ENCODE results near the gene ENAH.
"Not testable (repeated sequence)": the region's sequence is repeated elsewhere in the genome, so short reads cannot be mapped to it uniquely, and the experiment has no call there.

ENAH gene

GRCh38 chr1:225493591-225494246, 159.2 kb downstream of the ENAH start:
- no peak for DNase-seq (ENCODE audit: low read depth)

DNA sequence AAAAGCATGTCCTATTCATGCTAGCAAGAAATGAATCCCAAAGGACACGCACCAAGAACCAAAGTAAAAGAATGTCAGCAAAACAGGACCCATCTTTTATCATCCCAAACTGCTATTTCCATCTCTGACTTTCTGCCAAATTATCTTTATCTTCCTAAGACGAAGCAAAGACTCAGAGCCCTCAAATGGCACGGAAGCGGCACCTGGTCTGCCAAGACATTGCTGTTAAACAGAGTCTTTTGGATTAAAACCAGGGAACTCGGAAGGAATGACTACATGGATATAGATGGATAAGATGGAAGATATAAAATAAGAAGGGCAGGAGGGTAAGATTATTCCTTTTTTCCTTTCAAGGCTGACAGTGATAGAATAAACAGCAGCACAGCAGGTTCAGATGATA, 164.2 kb downstream of the ENAH start:
- DNase-seq (ENCODE audit: low read depth), result no peak

- no peak for DNase-seq (ENCODE audit: low read depth)
These were observed 166.1 kb downstream of the ENAH start for GRCh38 chr1:225486856-225487255.

GRCh38 chr1:225485991-225486530, 166.9 kb downstream of the ENAH start:
- no peak for DNase-seq (ENCODE audit: low read depth)

- no peak for DNase-seq (ENCODE audit: low read depth)
These were observed 167.7 kb downstream of the ENAH start for GRCh38 chr1:225485226-225485625.

GRCh38 chr1:225484657-225485214, 168.2 kb downstream of the ENAH start:
- DNase-seq (ENCODE audit: low read depth), result no peak

DNA sequence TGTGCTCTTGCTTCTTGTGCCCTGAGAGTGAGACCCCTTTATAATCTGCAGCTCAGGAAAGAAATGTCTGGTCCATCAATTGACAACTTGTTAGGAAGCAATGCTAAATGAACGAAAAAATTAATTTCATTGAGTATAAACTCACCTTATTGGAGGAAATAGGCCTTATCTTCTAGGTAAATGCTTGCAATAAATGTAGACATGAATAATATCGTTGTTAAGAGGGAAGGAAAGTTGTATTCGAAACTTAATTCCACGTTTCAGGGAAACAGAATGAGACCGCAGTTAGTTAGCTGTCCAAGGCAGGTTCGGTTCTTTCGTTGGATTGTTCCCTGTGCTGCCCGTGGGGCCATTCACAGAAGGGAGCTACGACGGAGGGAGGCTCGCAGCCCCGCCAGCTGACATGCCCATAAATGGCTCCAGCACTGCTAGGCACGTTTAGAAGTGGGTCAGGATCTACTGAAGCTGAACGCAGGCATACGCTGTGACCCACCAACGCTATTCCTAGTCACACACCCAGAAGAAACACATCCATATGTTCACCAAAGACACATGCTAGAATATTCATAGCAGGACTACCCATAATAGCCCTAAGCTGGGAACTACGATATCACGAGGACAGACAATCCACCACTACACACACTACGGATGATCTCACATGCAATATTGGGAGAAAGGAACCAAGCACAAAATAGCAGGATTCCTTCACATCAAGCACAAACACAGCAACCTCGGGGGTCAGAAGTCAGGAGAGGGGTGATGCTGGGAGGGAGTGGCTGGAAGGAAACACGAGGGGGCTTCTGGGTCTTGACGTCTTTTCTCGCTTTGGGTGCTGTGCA, 168.9 kb downstream of the ENAH start:
- DNase-seq (ENCODE audit: low read depth), result no peak

DNA sequence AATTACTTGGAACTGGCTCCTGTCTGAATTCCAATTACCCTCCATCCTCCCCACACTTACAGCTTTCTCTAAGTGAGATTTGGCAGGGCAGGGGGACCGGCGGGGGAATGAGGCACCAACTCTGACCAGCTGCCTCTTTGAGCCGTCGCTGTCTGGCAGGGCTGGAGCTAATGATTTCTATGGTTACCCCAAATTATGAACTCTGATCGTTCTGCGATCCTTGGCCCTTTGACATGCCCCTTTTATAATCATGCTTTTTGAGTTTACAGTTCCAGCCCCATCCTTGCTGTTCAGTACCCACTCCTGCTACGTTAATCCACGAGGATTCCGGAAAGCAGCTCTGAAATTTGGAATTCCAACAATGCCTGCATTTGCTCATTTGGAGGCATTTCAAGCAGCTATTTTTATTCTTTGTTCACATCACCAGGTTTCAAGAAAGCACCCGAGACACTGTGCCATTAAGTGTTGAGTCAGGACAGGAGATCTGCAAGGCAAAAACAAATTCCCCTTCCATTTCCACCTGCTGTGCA, 170.4 kb downstream of the ENAH start:
- DNase-seq (ENCODE audit: low read depth), result no peak

GRCh38 chr1:225481738-225482137, 171.2 kb downstream of the ENAH start:
- DNase-seq (ENCODE audit: low read depth), result no peak

DNA sequence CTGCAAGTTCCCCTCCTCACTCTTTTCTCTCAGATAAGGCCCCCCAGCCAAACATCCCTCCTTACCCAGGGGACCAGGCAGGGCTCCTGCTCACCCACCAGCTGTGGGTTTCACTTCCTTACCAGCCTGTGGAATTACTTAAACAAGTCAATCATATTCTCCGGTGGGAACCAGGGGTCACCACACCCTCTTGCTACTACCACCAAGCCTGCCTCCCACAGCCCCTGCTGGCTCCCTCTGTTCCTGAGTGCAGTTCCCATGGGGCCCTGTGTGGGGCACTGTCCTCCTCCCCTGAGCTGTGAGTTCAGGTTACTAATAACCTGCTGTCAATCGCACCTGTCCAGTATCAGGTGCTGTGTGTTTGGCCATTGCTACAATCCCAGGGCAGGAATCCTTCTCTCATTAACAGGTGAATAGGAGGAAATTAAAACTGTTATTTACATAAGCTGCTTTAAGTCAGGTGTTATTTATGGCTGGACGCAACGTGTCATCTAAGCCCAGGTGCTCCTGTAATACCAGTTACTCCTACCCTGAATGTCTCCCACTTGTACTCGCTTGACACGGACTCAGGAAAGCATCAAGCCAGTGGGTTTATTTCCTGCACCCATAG, 172.0 kb downstream of the ENAH start:
- DNase-seq (ENCODE audit: low read depth), result peak; percentile 46

DNA sequence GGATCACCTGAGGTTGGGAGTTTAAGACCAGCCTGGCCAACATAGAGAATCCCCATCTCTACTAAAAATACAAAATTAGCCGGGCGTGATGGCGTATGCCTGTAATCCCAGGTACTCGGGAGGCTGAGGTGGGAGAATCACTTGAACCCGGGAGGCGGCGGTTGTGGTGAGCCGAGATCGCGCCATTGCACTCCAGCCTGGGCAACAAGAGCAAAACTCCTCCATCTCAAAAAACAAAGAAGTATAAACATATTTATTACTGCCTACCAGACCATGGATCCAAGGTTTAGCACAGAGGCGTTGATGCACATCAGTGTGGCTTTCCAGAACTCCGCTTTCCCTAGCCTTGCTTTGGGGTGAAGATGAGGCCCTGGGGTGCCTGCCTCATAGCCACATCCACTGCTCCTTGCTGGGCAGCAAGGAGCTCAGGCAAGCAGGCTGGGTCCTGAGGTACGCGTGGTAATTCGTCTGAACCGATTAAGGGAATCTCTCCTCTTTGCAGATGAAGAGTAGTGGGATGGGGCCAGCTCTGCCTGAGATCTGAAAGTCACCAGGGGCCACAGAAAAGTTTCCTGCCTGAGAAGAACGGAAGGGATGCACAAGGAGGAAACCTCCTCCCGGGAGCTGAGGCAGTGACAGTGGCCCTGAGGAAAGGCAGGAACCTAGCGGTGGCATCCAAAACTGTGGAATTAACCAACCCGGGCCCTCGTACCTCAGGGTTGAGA, 172.8 kb downstream of the ENAH start:
- no peak for DNase-seq (ENCODE audit: low read depth)

GRCh38 chr1:225479341-225479740, 173.6 kb downstream of the ENAH start:
- no peak for DNase-seq (ENCODE audit: low read depth)

- DNase-seq (ENCODE audit: low read depth), result no peak
These were observed 175.5 kb downstream of the ENAH start for GRCh38 chr1:225477296-225477911.

DNA sequence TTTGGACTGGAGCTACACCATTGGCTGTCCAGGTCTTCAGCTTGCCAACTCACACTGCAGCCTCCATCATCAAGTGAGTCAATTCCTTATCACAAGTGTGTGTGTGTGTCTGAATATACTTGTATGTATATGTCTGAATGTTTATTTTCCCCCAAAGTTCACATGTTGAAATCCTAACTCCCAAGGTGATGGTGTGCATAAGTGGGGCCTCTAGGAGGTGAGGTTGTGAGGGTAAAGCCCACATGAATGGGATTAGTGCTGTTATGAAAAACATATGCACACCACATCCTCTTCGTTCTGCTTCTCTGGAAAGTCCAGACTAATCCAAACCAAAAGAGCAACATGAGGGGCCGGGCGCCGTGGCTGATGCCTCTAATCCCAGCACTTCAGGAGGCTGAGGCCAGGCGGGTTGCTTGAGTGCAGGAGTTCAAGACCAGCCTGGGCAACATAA, 176.4 kb downstream of the ENAH start:
- no peak for DNase-seq (ENCODE audit: low read depth)

- no peak for DNase-seq (ENCODE audit: low read depth)
These were observed 176.8 kb downstream of the ENAH start for GRCh38 chr1:225476100-225476511.

DNA sequence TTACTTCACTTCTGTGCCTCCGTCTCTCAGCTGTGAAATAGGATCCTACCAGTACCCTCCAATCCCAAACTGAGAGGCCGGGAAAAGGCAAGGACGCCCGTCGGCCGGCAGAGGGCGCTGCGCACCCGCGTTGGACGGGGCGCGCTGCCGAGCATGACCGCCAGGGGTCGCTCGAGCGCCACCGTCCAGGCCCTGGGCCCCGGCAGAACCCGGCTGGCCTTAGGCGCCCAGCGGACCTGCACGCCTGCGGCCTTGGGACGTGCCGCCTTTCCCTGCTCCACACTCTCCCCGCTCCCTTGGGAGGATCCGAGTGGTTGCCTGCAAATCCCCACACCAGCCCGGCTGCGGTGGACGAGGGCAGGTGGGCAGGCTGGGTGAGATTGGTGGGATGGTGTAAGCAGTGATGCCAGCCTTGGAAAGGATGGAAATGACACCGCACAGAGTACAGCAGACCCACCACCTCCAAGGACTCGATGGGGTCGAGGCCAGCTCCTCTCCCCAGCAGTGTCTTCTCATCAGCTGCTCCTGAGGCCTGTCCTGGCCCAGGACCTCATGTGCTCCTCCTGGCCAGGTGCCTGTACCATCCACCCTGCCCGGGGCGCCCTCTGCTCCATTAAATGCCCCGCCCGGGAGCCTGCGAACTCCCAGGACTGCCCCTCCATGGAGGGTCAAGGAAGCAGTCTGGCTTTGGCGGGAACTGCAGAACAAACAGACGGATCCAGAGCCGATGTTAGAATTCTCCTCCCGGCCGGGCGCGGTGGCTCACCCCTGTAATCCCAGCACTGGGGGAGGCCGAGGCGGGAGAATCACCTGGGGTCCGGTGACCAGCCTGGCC, 177.7 kb downstream of the ENAH start:
- peak; percentile 68 for DNase-seq (ENCODE audit: low read depth)

GRCh38 chr1:225474439-225474985, 178.4 kb downstream of the ENAH start:
- DNase-seq (ENCODE audit: low read depth), result no peak

DNA sequence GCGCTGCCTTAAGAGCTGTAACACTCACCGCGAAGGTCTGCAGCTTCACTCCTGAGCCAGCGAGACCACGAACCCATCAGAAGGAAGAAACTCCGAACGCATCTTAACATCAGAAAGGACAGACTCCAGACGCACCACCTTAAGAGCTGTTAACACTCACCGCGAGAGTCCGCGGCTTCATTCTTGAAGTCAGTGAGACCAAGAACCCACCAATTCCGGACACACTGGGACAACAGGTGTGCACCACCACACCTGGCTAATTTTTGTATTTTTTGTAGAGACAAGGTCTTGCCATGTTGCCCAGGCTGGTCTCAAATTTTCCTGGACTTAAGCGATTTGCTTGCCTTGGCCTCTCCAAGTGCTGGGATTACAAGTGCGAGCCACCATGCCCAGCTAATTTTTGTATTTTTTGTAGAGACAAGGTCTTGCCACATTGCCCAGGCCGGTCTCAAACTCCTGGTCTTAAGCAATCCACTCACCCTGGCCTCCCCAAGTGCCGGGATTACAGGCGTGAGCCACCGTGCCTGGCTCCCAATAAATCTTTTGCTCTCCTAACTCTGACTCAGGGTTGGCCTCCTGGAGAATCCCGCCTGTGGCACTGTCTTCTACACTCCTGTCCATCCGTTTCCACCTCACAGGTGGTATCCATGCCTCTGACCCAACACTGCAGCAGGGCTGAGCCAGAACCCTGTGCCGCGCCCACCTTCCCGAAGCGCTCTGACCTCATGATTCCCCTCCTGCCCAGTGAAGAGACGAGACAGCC, 179.1 kb downstream of the ENAH start:
- DNase-seq (ENCODE audit: low read depth), result not testable (repeated sequence)

- not testable (repeated sequence) for DNase-seq (ENCODE audit: low read depth)
These were observed 179.7 kb downstream of the ENAH start for GRCh38 chr1:225473266-225473665.
